Skin epidermis (tissue), 12 donors: Measurements from ENCODE around the gene MRPL38.
"Not testable (repeated sequence)": the region's sequence is repeated elsewhere in the genome, so short reads cannot be mapped to it uniquely, and the experiment has no call there.

Experiments used
- H3K27ac ChIP-seq, 21 experiments: fragments of 200-600 bp; sonication (generic) in 11 of 21; one replicate each; pipeline ENCODE4 v1.5.0; 2020; ENCODE audit warnings: mild to moderate bottlenecking in 3 of 21, inconsistent platforms in 2 of 21, moderate library complexity in 2 of 21
- H3K4me3 ChIP-seq, 7 experiments: fragments of 200-600 bp; sonication (generic) in 2 of 7; one replicate each; pipeline ENCODE4 v1.5.0; 2020; ENCODE audit warnings: inconsistent platforms in 2 of 7, mild to moderate bottlenecking in 2 of 7, moderate library complexity in 1 of 7

The MRPL38 gene

GRCh38 chr17:75898791-75899190, 5.9 kb downstream of the MRPL38 start:
- Histone ChIP-seq H3K27ac (no peak overlapping the region), H3K4me3 (no peak overlapping the region)

DNA sequence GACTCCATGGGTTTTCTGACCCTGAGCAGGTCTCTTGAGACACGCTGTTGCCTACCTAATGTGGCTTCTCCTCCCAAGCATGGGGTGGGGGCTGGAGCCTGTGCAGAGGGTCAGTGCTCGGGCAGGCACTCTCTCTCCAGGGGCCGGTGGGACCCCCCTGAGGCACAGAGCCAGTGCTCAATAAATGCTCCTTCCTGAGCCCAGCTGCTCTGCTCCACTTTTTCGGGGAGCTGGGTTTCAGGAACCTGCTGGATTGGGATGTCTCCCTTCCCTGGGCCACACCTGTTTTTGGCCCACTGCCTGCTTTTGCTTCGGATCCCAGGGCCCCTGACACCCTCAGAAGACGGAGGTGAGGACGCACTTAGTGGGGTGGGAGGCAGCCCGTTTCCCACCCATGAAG, 6.6 kb downstream of the MRPL38 start:
- H3K4me3 ChIP-seq = no peak overlapping the region
- H3K27ac ChIP-seq = peak overlapping the region in 3 of 21 experiments; percentile 5 to 86 (median 85)

- Histone ChIP-seq H3K4me3 (peak overlapping the region; percentile 52 to 88 (median 71)), H3K27ac (peak overlapping the region in 20 of 21 experiments; percentile 81 to 96 (median 91))
Observed at GRCh38 chr17:75897160-75898019, 7.3 kb downstream of the MRPL38 start.

- H3K27ac ChIP-seq = peak within 1 kb of the TSS; percentile 44 to 96 (median 91)
Observed at GRCh38 chr17:75896415-75897159, 8.1 kb downstream of the MRPL38 start, which contains the start of gene TRIM65. TRIM65 (minus strand) TSS chr17:75896951; CDS start chr17:75896937, 14 bp downstream.

GRCh38 chr17:75895370-75896155, 9.1 kb downstream of the MRPL38 start:
- H3K27ac ChIP-seq = peak overlapping the region; percentile 44 to 96 (median 91)
- H3K4me3 ChIP-seq = peak overlapping the region; percentile 52 to 88 (median 71)

More at GRCh38 chr17:75896415-75897159, 8.1 kb downstream of the MRPL38 start, which contains the start of gene TRIM65:
- peak within 1 kb of the TSS; percentile 52 to 88 (median 71) for H3K4me3 ChIP-seq

- H3K27ac ChIP-seq = peak overlapping the region in 12 of 21 experiments; percentile 49 to 95 (median 88)
- no peak overlapping the region for H3K4me3 ChIP-seq
Observed at GRCh38 chr17:75894049-75894733, 10.5 kb downstream of the MRPL38 start.

- no peak overlapping the region for H3K4me3 ChIP-seq
- peak overlapping the region in 6 of 21 experiments; percentile 85 to 95 (median 90) for H3K27ac ChIP-seq
Observed at GRCh38 chr17:75893305-75894048, 11.2 kb downstream of the MRPL38 start.

DNA sequence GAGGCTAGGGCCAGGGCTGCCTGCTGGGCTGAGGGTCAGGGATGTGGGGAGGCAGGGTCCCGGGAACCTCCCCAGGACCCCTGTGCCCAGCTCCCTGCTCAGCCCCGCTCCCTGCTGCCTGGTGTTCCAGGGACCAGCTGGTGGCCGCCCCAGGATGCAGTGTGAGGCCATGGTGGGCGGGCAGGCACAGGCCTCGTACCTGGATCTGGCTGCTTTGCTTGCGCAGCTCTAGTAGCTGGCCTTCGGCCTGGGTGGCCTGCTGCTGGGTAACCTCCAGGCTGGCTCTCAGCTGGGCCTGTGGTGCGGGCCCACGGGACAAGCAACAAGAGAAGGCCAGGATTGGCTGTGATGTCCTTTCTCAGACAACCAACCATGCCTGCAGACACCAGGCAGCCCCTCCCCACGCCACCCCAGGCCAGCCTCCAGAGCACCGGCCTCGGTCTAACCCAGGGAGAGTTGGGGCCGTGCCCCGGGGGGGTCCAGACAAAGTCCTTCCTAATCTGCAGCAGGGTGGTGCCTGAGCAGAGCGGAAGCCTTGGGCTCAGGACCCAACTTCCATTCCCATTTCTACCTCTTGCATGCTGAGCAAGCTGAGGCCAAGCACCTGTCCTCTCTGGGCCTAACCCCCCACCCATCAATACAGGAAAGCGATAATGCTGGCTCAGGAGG, 12.0 kb downstream of the MRPL38 start:
- no peak overlapping the region for H3K4me3 ChIP-seq
- H3K27ac ChIP-seq = peak overlapping the region in 1 of 21 experiments; percentile 17

DNA sequence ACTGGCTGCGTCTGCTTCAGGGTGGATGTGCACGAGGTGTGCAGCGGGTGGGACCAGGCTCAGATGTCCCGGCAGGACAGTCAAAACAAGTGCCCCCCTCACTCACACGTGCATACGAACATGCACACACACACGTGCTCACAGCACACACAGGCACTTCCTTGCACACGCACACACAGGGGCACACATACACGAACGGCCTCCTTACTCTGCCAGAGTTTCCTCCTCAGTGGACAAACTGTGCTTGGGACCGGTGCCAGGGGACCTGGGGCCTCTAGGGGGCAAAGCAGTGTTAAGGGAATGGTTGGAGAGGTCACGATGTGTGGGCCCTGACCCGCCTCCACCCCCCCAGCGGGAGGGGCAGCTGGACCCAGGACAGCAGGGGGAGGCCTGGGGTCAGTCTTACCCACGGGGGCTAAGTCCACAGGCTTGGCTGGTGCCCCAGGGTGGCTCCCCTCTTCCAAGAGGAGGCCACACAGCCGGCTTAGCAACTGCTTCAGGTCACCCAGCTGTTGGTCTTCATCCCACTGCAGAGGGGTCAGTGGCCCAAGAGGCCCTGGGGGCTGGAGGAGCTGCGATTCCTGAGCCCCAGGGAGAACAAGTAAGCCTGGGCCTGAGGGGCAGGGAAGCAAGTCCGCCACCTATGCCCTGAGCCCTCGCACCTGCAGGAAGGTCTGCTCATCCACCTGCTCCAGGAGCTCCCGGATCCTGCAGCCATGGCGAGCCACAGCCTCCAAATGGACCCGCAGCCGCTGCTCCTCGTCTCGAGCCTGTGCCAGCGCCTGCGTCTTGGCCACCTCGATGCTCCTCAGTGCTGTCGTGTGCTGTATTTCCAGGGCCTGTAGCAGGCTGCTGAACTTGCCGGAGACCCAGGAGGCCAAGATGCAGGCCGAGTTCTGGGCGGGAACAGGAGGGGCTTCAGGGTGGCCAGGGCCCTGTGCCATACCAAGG, 12.8 kb downstream of the MRPL38 start:
- H3K27ac ChIP-seq = no peak overlapping the region
- no peak overlapping the region for H3K4me3 ChIP-seq

DNA sequence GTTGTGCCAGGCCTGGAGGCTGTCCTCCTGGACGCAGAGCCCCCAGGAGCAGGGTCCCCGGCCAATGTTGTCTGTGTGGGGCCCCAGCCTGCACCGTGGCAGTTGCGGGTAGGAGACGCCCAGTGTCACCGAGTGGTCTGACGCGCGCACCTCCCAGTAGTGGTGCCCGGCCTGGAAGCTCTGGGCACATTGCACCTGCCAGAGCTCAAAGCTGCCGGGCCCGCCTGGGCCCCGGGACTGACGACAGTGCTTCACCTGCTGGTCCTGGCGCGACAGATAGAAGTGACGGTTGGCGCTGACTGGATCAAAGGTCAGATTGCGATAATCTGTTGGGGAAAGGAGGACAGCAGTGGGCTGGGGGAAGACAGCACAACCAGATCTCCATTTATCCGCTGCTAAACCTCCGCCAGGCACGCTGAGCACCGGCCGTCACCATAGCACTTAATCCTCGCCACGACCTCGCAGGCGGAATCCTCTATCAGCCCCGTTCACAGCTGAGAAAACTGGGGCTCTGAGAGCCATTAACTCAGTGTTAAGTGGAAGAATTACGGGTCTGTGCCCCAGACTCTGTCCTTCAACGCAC, 13.6 kb downstream of the MRPL38 start:
- no peak overlapping the region for H3K27ac ChIP-seq
- no peak overlapping the region for H3K4me3 ChIP-seq

GRCh38 chr17:75889454-75889853, 15.2 kb downstream of the MRPL38 start:
- H3K27ac ChIP-seq = no peak overlapping the region
- H3K4me3 ChIP-seq = no peak overlapping the region

GRCh38 chr17:75888484-75888883, 16.2 kb downstream of the MRPL38 start:
- Histone ChIP-seq H3K27ac (no peak overlapping the region), H3K4me3 (no peak overlapping the region)

- not testable (repeated sequence) for H3K27ac ChIP-seq, H3K4me3 ChIP-seq
Observed at GRCh38 chr17:75885860-75886259, 18.8 kb downstream of the MRPL38 start.

- no peak overlapping the region for H3K4me3 ChIP-seq
Observed at GRCh38 chr17:75885431-75885830, 19.3 kb downstream of the MRPL38 start.

GRCh38 chr17:75881678-75882454, 22.8 kb downstream of the MRPL38 start:
- no peak overlapping the region for H3K4me3 ChIP-seq
- peak overlapping the region in 10 of 21 experiments; percentile 1 to 66 (median 42) for H3K27ac ChIP-seq

More at GRCh38 chr17:75885431-75885830, 19.3 kb downstream of the MRPL38 start:
- no peak overlapping the region for H3K27ac ChIP-seq

DNA sequence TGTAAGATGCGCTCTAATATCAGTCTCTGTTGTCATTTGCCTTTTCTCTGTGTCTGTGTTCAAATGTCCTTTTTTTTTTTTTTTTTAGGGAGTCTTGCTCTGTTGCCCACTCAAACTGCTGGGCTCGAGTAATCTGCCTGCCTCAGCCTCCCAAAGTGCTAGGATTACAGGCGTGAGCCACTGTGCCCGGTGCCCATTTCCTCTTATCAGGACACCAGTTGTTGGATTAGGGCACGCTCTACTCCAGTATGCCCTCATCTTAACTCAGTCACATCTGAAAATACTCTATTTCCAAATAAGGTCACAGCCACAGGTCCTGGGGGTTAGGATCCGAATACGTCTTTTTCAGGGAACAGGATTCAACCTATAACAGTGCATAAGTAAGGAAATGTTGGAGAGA, 24.4 kb downstream of the MRPL38 start:
- no peak overlapping the region for H3K27ac ChIP-seq
- no peak overlapping the region for H3K4me3 ChIP-seq
